ENCODE measurements around the gene KCNK15.

The KCNK15 gene

GRCh38 chr20:44790638-44791393 lies 45.2 kb downstream of the KCNK15 start:
- DNase-seq, result no peak

GRCh38 chr20:44792796-44793195 lies 47.1 kb downstream of the KCNK15 start:
- DNase-seq, result no peak

GRCh38 chr20:44795836-44796235 lies 50.2 kb downstream of the KCNK15 start:
- no peak for DNase-seq

GRCh38 chr20:44796311-44796710 lies 50.6 kb downstream of the KCNK15 start:
- no peak for DNase-seq

- DNase-seq, result no peak
Measured at GRCh38 chr20:44796758-44797457, 51.2 kb downstream of the KCNK15 start.

GRCh38 chr20:44799691-44800090 lies 54.0 kb downstream of the KCNK15 start:
- no peak for DNase-seq

GRCh38 chr20:44800391-44801046 lies 54.9 kb downstream of the KCNK15 start:
- DNase-seq, result no peak
